H1 (cell line): Measurements from ENCODE around the gene KCTD17. TPM values are rescaled to one million over a fixed set of nuclear protein-coding genes. Genes with fewer than 3 reads are reported as not detected.

Experiments used
- CBX8 ChIP-seq: fragments of 300-800, 300-1000 bp; sonication (generic); IDR thresholded peaks from 2 replicates; pipeline ENCODE4 v1.7.1; 2016; ENCODE audit warnings: low read depth, low read length, borderline replicate concordance
- CHD7 ChIP-seq: fragments of 300-600 bp; sonication (generic); IDR thresholded peaks from 2 replicates; pipeline ENCODE4 v1.7.1; 2012; ENCODE audit warnings: low read length, moderate library complexity, mild to moderate bottlenecking, inconsistent platforms; ENCODE audit not compliant: insufficient replicate concordance
- SIRT6 ChIP-seq: IDR thresholded peaks from one replicate; pipeline ENCODE4 v1.7.1; 2012; ENCODE audit warnings: low read length, inconsistent platforms
- SRF ChIP-seq: IDR thresholded peaks from 2 replicates; pipeline ENCODE4 v1.6.1; 2011; ENCODE audit warnings: mild to moderate bottlenecking, low read depth, low read length, moderate library complexity
- SUZ12 ChIP-seq: fragments of 200-600 bp; sonication (generic); IDR thresholded peaks from 2 replicates; pipeline ENCODE4 v1.6.1; 2012; ENCODE audit warnings: mild to moderate bottlenecking, inconsistent platforms, low read length, moderate library complexity, mixed read lengths
- TCF12 ChIP-seq: IDR thresholded peaks from 2 replicates; pipeline ENCODE4 v1.6.1; 2011; ENCODE audit warnings: low read depth, mild to moderate bottlenecking, low read length
- polyA plus RNA-seq, 7 experiments: library from polyadenylated mRNA; depleted of rRNA in 3 of 7; stranded (reverse) in 5 of 7; unstranded in 2 of 7; fragments of >200 nt in 5 of 7; fragments of 200-250 nt in 2 of 7; gene quantifications; 1 replicate in 5 of 7; 2 replicates in 1 of 7; 4 replicates in 1 of 7; pipeline versions ENCODE4 v1.2.1 to v1.2.3, GENCODE V29; 2011 to 2013; ENCODE audit warnings: missing spikeins in 2 of 7, mixed read lengths in 2 of 7
- total RNA-seq: library from RNA; stranded (reverse); fragmentation: NEBNext Ultra II Directional; extraction: Animal tissue kit (Norgen Biotek cat#: 25700); gene quantifications from 2 replicates; pipeline ENCODE4 v1.2.1, GENCODE V29; 2021
- TF ChIP-seq, protein P1 (sequence below), 3 experiments: IDR thresholded peaks; 1 replicate in 2 of 3; 2 replicates in 1 of 3; pipeline versions ENCODE4 v1.5.1 to v1.6.1; 2011; ENCODE audit warnings: low read length in 3 of 3, mild to moderate bottlenecking in 3 of 3, inconsistent platforms in 2 of 3, low read depth in 1 of 3, moderate library complexity in 1 of 3; ENCODE audit not compliant: insufficient read depth in 1 of 3; ENCODE audit errors: control extremely low read depth in 1 of 3

KCTD17 gene
- total and polyA plus RNA-seq, 2 of the 8 experiments (the other 6 are each of a cell fraction or from before 2014, with no cell fraction given), result 39.4 to 44.0 TPM

- TF ChIP-seq CHD7, result no peak
- no peak for TF ChIP-seq TCF12
- TF ChIP-seq SIRT6, result no peak
- TF ChIP-seq SRF, result no peak
- TF ChIP-seq, protein P1, sequence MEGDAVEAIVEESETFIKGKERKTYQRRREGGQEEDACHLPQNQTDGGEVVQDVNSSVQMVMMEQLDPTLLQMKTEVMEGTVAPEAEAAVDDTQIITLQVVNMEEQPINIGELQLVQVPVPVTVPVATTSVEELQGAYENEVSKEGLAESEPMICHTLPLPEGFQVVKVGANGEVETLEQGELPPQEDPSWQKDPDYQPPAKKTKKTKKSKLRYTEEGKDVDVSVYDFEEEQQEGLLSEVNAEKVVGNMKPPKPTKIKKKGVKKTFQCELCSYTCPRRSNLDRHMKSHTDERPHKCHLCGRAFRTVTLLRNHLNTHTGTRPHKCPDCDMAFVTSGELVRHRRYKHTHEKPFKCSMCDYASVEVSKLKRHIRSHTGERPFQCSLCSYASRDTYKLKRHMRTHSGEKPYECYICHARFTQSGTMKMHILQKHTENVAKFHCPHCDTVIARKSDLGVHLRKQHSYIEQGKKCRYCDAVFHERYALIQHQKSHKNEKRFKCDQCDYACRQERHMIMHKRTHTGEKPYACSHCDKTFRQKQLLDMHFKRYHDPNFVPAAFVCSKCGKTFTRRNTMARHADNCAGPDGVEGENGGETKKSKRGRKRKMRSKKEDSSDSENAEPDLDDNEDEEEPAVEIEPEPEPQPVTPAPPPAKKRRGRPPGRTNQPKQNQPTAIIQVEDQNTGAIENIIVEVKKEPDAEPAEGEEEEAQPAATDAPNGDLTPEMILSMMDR (IDR thresholded peaks at IDR 0.05; ENCODE audit: control extremely low read depth in 1 of 3, insufficient read depth in 1 of 3, low read depth in 1 of 3, low read length in 3 of 3), result no peak
- no peak for TF ChIP-seq CBX8
- TF ChIP-seq SUZ12, result no peak
These were observed 34.6 kb downstream of the KCTD17 start (continued) for GRCh38 chr22:37086184-37086583.
